IPS DF 4.7 (cell line): ENCODE measurements around the gene OSER1.
"Not testable (repeated sequence)": the region's sequence is repeated elsewhere in the genome, so short reads cannot be mapped to it uniquely, and the experiment has no call there.

ENCODE experiments used
- DNase-seq: peaks from one replicate; pipeline ENCODE4 v3.0.0-alpha.2; 2013; ENCODE audit warnings: low spot score; ENCODE audit errors: extremely low read depth

The OSER1 gene

GRCh38 chr20:44204156-44204831 is 6.3 kb downstream of the OSER1 start:
- DNase-seq, result no peak

- no peak for DNase-seq
These were observed 7.4 kb downstream of the OSER1 start for GRCh38 chr20:44203161-44203560.

DNA sequence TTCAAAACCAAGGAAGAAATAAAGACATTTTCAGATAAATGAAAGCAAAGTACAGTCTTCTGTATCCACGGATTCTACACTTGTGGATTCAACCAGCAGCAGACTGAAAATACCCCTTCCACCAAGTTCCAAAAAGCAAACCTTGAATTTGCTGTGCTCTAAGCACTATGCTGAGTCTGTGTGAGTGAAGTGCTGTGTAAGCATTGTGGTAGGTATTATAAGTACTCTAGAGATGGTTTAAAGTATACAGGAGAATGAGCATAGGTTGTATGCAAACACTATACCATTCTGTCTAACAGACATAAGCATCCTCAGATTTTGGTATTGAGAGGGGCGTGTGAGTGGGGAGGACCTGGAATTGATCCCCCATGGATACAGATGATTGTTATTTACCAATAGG is 9.6 kb downstream of the OSER1 start:
- DNase-seq, result no peak

- no peak for DNase-seq
These were observed 10.2 kb downstream of the OSER1 start for GRCh38 chr20:44200371-44200770.

DNA sequence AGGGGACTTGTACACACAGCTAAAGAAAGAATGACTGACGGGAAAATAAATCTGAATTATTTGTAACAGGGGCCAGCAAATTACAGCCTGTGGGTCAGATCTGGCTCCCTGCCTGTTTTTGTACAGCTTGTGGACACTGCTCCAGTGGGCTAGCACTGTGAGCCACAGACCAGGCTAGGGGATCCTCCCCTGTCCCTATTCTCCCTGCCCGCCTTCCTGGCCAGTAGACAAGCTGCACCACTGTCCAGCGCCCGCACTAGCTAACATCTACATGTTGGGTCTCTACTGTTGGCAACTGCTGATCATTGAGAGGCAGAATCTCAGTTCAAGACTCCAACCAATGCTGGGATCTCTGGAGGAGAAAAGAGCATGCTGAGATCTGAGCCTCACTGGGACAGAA is 10.7 kb downstream of the OSER1 start:
- no peak for DNase-seq

GRCh38 chr20:44198872-44199271 is 11.7 kb downstream of the OSER1 start:
- no peak for DNase-seq

- no peak for DNase-seq
These were observed 14.3 kb downstream of the OSER1 start for GRCh38 chr20:44196271-44196670.

DNA sequence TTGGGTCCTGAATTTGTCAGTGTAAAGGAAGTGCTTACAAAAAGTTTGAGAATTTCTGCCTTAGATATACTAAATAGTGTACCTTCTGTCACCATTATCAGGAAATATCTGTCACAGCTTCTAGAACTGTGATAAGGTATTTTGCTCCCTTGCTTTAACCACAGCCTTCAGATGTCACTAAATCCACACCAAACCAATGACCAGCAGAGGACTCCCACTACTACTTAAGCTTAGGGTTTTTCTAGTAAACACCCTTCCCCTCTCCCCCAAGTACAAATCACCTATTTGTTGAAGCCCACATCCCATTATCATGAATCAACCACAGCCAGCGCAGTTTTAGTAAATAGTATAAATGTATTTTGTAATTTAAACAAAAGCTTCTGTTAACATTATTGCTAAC is 15.0 kb downstream of the OSER1 start:
- DNase-seq, result no peak

GRCh38 chr20:44193801-44194200 is 16.8 kb downstream of the OSER1 start:
- no peak for DNase-seq

DNA sequence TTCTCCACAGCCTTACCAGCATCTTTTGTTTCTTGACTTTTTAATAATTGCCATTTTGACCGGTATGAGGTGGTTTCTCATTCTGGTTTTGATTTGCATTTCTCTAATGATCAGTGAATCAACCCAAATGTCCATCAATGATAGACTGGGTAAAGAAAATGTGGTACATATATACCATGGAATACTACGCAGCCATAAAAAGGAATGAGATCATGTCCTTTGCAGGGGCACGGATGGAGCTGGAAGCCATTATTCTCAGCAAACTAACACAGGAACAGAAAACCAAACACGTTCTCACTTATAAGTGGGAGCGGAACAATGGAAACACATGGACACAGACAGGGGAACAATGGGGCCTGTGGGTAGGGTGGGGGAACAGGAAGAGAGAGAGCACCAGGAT is 18.9 kb downstream of the OSER1 start:
- DNase-seq, result not testable (repeated sequence)

DNA sequence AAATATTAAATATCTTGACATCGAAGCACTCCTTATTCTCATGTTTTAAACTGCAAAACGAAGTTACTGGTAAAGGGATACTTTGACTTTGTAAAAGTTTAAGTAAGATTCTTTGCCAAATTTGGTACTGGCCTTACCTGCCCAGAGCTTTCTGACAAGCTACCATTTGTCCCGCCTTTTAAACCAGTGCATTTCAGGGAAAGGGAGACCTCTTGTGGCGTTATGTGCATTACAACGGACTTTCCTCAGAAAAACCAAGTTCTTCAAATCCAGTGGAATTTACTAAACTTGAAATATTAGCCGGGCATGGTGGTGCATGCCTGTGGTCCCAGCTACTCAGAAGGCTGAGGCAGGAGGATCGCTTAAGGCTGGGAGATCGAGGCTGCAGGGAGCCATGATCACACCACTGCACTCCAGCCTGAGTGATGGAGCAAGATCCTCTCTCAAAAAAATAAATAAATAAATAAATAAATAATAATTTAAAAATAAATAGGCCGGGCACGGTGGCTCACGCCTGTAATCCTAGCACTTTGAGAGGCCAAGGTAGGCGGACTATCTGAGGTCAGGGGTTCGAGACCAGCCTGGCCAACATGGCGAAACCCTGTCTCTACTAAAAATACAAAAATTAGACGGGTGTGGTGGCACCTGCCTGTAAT is 20.2 kb downstream of the OSER1 start:
- DNase-seq, result peak; percentile 84

DNA sequence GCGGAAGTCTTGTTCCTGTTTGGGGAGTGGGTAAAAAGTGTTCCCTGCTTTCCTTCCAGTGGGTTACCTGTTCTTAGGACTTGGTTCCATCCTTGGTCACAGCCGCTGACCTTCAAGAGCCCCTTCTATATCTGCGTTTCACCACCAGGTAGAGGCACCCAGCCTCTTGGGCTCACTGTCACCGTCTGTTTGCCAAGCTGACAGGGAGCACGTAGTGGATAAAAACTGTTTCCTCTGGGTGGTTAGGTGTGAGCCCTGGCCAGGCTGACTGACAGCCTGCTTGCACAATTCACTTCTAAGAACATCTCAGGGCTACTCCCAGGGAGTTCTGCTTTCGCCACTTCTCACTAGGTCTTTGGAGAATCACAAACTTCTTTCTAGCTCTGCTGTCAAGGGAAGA is 21.8 kb downstream of the OSER1 start:
- DNase-seq, result no peak

- DNase-seq, result no peak
These were observed 22.5 kb downstream of the OSER1 start for GRCh38 chr20:44187772-44188709.

DNA sequence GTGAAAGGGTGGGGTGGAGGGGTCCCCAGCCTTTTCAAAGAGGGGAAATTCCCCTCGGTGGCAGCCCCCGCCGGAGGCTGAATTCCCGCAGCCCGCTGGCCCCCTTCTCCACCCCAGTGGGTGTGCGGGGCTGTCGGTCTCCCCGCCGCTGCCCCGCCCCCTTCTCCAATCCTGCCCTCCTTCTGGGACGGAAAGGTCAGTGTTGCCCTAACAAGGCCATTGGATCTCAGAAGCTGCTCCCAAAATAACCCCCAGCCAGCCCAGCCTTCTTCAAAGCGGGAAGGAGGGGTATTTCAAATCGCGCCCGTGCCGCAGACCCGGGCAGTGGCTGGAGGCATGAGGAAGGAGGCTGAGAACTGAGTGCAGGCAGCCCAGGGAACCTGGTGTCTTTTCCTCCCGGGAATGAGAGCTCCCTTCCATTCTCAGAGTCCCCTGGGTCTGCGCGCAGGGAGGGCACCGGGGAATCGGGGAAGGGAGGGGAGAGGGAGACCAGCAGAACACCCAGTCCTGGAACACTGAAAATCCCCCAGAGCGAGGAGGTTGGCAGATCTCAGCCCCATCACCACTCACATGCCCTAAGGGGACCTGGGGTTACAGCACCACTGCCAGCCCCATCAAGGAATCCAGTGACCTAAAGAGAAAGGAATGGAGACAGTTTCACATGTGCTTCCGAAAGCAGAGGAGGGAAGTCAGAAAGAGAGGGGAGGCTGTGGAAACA is 23.4 kb downstream of the OSER1 start, which contains the start of gene JPH2:
TSS of gene JPH2 (minus strand) at position 135 of the 718 bp plus-strand sequence. CDS start 483 bp downstream, outside the sequence.
- no peak for DNase-seq

DNA sequence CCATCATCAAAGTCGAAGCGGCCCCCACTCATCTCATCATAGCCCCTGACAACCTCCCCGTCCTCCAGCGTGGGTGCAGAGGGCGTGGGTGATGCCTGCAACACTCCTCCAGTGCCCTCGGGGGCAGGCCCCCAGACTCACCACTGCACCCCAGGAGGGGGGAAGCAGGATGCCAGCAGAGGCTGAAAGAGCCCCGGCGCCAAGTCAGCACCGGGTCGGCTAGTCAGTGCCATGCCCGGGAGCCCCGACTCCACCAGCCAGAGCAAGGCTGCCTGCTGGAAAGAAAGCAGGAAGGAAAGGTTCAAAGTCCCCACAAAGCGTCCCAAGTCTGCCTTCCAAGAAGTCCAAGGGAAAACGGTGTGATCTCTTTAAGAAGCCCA is 23.9 kb downstream of the OSER1 start:
- DNase-seq, result no peak

DNA sequence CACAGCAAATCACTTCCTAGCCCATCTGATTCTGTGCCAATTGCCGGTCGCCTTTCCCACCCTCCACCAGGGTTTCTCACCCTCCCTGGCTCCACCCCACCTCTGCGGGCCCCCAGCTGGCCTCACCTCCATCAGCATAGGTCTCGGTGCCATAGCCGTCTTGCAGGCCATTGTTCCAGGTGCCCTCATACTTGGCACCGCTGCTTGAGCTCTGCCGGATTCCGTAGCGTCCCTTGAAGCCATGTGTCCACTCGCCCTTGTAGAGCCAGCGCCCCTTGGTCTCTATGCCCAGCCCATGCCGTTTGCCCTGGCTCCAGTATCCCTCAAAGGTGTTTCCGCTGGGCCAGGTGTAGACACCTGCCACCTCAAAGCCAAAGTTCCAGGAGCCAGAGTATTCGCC is 24.4 kb downstream of the OSER1 start:
- DNase-seq, result no peak

GRCh38 chr20:44185574-44185973 is 25.0 kb downstream of the OSER1 start:
- no peak for DNase-seq

- DNase-seq, result no peak
These were observed 27.3 kb downstream of the OSER1 start for GRCh38 chr20:44183282-44183681.

DNA sequence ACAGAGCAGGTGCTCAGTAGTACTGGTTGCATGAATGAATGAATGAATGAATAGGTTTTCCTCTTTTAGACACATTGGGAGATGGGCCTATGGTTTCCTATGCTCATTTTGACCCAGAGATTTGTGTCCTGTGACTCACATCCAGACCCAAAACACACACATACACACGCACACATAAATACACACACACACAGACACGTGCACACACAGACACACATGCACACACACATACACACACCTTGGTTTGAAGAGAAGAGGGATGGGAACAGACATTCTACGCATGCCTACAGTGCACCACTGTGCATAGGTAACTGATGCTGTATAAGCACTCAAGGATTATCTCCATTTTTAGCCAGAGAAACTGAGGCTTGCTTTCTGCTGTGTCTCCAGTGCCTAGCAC is 27.7 kb downstream of the OSER1 start:
- DNase-seq, result no peak

DNA sequence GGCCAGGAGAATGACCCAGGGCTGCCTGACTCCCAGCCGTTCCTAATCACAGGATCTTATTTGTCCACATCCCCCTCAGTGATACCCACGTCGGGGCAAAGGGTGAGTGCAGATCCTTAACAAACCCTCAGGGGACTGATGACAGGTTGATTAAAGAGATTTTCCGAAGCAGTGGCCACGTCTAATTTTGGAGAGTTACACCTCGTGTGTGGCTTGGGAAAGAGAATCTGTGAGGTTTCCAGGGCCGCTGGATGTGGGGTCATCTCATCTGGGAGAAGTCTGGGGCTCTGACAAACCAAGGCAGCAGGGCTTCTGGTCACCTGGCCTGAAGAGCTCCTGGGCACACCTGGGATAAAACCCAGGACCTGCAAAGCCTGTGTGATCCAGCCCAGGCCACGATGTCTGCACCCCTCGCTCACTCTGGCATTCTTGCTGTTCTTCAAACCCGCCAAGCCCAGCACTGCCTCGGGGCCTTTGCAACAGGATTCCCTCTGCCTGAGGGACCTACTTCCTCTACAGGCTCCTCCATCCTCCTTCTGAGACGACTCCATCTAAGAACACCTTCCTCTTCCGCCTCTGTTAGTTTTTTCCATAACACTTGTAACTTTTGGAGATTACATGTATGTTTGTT is 28.3 kb downstream of the OSER1 start:
- DNase-seq, result no peak

- DNase-seq, result no peak
These were observed 29.0 kb downstream of the OSER1 start for GRCh38 chr20:44181611-44182010.
